SK-N-SH (cell line): Measurements from ENCODE around the gene DOCK3. TPM values are rescaled to one million over a fixed set of nuclear protein-coding genes. Genes with fewer than 3 reads are reported as not detected.

ENCODE experiments used
- CTCF ChIA-PET: fragments of 300-600, 350-600 bp; formaldehyde crosslinking; extraction: SDS; loops from one replicate; lab custom pipeline; 2021; lab: Yijun Ruan, JAX
- POLR2A ChIA-PET: fragments of 350-600 bp; sonication (Branson Sonifier 250); formaldehyde crosslinking; extraction: SDS; loops from one replicate; lab custom pipeline; 2020; ENCODE audit warnings: antibody characterized with exemption, inconsistent platforms; lab: Yijun Ruan, JAX
- DNase-seq: peaks from one replicate; pipeline ENCODE4 v3.0.0; 2012
- H2AFZ ChIP-seq: fragments of 200-600 bp; sonication (generic); 2 replicates; pipeline ENCODE4 v1.8.1; 2016; ENCODE audit warnings: antibody characterized with exemption, mild to moderate bottlenecking, low read depth
- H3F3A ChIP-seq: fragments of 200-600 bp; sonication (generic); replicated peaks from 2 replicates; pipeline ENCODE3; 2016; ENCODE audit warnings: antibody characterized with exemption, mild to moderate bottlenecking; ENCODE audit not compliant: insufficient read depth
- H3K27ac ChIP-seq, 2 experiments: fragments of 200-500 bp in 1 of 2; fragments of 200-600 bp in 1 of 2; sonication (Bioruptor generic) in 1 of 2; sonication (generic), shearing (Covaris generic) in 1 of 2; 2 replicates each; pipeline versions ENCODE4 v1.5.1 to v1.6.1; 2014 to 2016; ENCODE audit warnings: low read depth in 2 of 2, inconsistent platforms in 1 of 2, low read length in 1 of 2, mild to moderate bottlenecking in 1 of 2, mixed read lengths in 1 of 2
- H3K27me3 ChIP-seq: fragments of 200-600 bp; sonication (generic), shearing (Covaris generic); 2 replicates; pipeline ENCODE4 v1.6.1; 2016; ENCODE audit warnings: mixed run types; ENCODE audit not compliant: insufficient read depth
- H3K36me3 ChIP-seq, 2 experiments: fragments of 200-500 bp in 1 of 2; fragments of 200-600 bp in 1 of 2; sonication (Bioruptor generic) in 1 of 2; sonication (generic) in 1 of 2; replicated peaks in 1 of 2; 2 replicates each; pipeline versions ENCODE3 to v1.5.1; 2014 to 2016; ENCODE audit warnings: low read length in 1 of 2, mild to moderate bottlenecking in 1 of 2; ENCODE audit not compliant: insufficient read depth in 2 of 2, control insufficient read depth in 1 of 2
- H3K4me1 ChIP-seq, 2 experiments: fragments of 200-500 bp in 1 of 2; fragments of 200-600 bp in 1 of 2; sonication (Bioruptor generic) in 1 of 2; sonication (generic), shearing (Covaris generic) in 1 of 2; 2 replicates each; pipeline versions ENCODE4 v1.5.1 to v1.6.1; 2014 to 2016; ENCODE audit warnings: low read depth in 1 of 2, low read length in 1 of 2, mixed run types in 1 of 2; ENCODE audit not compliant: insufficient read depth in 2 of 2, control insufficient read depth in 1 of 2
- H3K4me2 ChIP-seq: fragments of 200-600 bp; sonication (generic), shearing (Covaris generic); 2 replicates; pipeline ENCODE4 v1.6.1; 2017; ENCODE audit warnings: mixed run types
- H3K4me3 ChIP-seq, 2 experiments: fragments of 200-500 bp in 1 of 2; fragments of 200-600 bp in 1 of 2; sonication (Bioruptor generic) in 1 of 2; sonication (generic), shearing (Covaris generic) in 1 of 2; 2 replicates each; pipeline versions ENCODE4 v1.5.1 to v1.8.1; 2014 to 2016; ENCODE audit warnings: low read depth in 2 of 2, inconsistent platforms in 1 of 2, low read length in 1 of 2, mild to moderate bottlenecking in 1 of 2, mixed read lengths in 1 of 2, moderate library complexity in 1 of 2
- H3K79me2 ChIP-seq: fragments of 200-600 bp; sonication (generic); 2 replicates; pipeline ENCODE4 v1.8.1; 2017; ENCODE audit warnings: mild to moderate bottlenecking; ENCODE audit not compliant: insufficient read depth
- H3K9ac ChIP-seq: fragments of 200-600 bp; sonication (generic); 2 replicates; pipeline ENCODE4 v1.6.1; 2017; ENCODE audit warnings: mixed run types
- H3K9me2 ChIP-seq: fragments of 200-600 bp; sonication (generic); 2 replicates; pipeline ENCODE4 v1.6.1; 2017; ENCODE audit warnings: mixed run types
- H3K9me3 ChIP-seq: fragments of 200-600 bp; sonication (generic); 2 replicates; pipeline ENCODE4 v1.6.1; 2017; ENCODE audit warnings: mixed run types, mild to moderate bottlenecking, moderate library complexity
- H4K20me1 ChIP-seq: fragments of 200-600 bp; sonication (generic); 2 replicates; pipeline ENCODE4 v1.6.1; 2017; ENCODE audit warnings: mild to moderate bottlenecking, mixed run types; ENCODE audit not compliant: insufficient read depth
- CHD2 ChIP-seq: fragments of 150-350 bp; IDR thresholded peaks from 2 replicates; pipeline ENCODE4 v1.6.1; 2018; ENCODE audit warnings: low read length; ENCODE audit not compliant: partially characterized antibody
- EZH2phosphoT487 ChIP-seq: fragments of 200-600 bp; sonication (generic); IDR thresholded peaks from 2 replicates; pipeline ENCODE4 v1.6.1; 2017; ENCODE audit warnings: low read depth, mixed run types, mild to moderate bottlenecking, antibody characterized with exemption, moderate library complexity, borderline replicate concordance
- FOSL2 ChIP-seq: IDR thresholded peaks from 2 replicates; pipeline ENCODE4 v1.4.0; 2012; ENCODE audit warnings: low read depth, mild to moderate bottlenecking, moderate library complexity, borderline replicate concordance
- FOXM1 ChIP-seq: IDR thresholded peaks from 2 replicates; pipeline ENCODE4 v1.4.0; 2012; ENCODE audit warnings: low read depth, mild to moderate bottlenecking
- GABPA ChIP-seq: IDR thresholded peaks from 2 replicates; pipeline ENCODE4 v1.4.0; 2012; ENCODE audit warnings: low read depth, mild to moderate bottlenecking
- GATA2 ChIP-seq: sonication (generic); formaldehyde crosslinking; IDR thresholded peaks from 2 replicates; pipeline ENCODE4 v1.5.0; 2020; ENCODE audit warnings: mild to moderate bottlenecking, missing genetic modification reagents
- NFIC ChIP-seq: IDR thresholded peaks from 2 replicates; pipeline ENCODE4 v1.4.0; 2012; ENCODE audit warnings: borderline replicate concordance
- NRF1 ChIP-seq: IDR thresholded peaks from 2 replicates; pipeline ENCODE4 v1.6.1; 2012; ENCODE audit warnings: low read depth, mild to moderate bottlenecking, low read length
- POLR2AphosphoS5 ChIP-seq: IDR thresholded peaks from 2 replicates; pipeline ENCODE4 v1.6.1; 2012; ENCODE audit warnings: low read depth, low read length
- RFX5 ChIP-seq: IDR thresholded peaks from 2 replicates; pipeline ENCODE4 v1.6.1; 2012; ENCODE audit warnings: mild to moderate bottlenecking, improper control_type of control experiment, low read length
- RXRA ChIP-seq: IDR thresholded peaks from 2 replicates; pipeline ENCODE4 v1.4.0; 2012; ENCODE audit warnings: low read depth, mild to moderate bottlenecking, borderline replicate concordance
- SIN3A ChIP-seq: IDR thresholded peaks from 2 replicates; pipeline ENCODE4 v1.6.1; 2012; ENCODE audit warnings: low read depth, mild to moderate bottlenecking, low read length, moderate library complexity, borderline replicate concordance
- SMC3 ChIP-seq: IDR thresholded peaks from 2 replicates; pipeline ENCODE4 v1.6.1; 2012; ENCODE audit warnings: low read depth, low read length, improper control_type of control experiment
- TAF1 ChIP-seq: IDR thresholded peaks from 2 replicates; pipeline ENCODE4 v1.6.1; 2012; ENCODE audit warnings: low read depth, mild to moderate bottlenecking, low read length, moderate library complexity, borderline replicate concordance
- YY1 ChIP-seq: IDR thresholded peaks from 2 replicates; pipeline ENCODE4 v1.4.0; 2012; ENCODE audit warnings: low read depth, mild to moderate bottlenecking
- WGBS: methylation state at CpG from one replicate; pipeline ENCODE4 v1.1.6; 2017; ENCODE audit warnings: low lambda C conversion rate; 5-methylcytosine and 5-hydroxymethylcytosine counted together
- polyA plus RNA-seq, 3 experiments: library from polyadenylated mRNA; depleted of rRNA; stranded (reverse); fragments of >200 nt; gene quantifications; 2 replicates each; pipeline ENCODE4 v1.2.3, GENCODE V29; 2012
- TF ChIP-seq, protein P1 (sequence below): IDR thresholded peaks from 2 replicates; pipeline ENCODE4; 2012
- TF ChIP-seq, protein P2 (sequence below): fragments of 200-600 bp; sonication (generic); IDR thresholded peaks from 2 replicates; pipeline ENCODE4 v1.6.1; 2017; ENCODE audit warnings: antibody characterized with exemption, mild to moderate bottlenecking, moderate library complexity
- TF ChIP-seq, protein P3 (sequence below): fragments of 150-350 bp; IDR thresholded peaks from 2 replicates; pipeline ENCODE4 v1.6.1; 2017; ENCODE audit warnings: antibody characterized with exemption, low read length, low read depth, borderline replicate concordance
- TF ChIP-seq, protein P4 (sequence below): IDR thresholded peaks from 2 replicates; pipeline ENCODE4 v1.4.0; 2012; ENCODE audit warnings: low read depth, borderline replicate concordance

DOCK3 gene
- polyA plus RNA-seq, 1 of the 3 experiments (the other 2 are of a cell fraction) = 0.05 TPM

DNA sequence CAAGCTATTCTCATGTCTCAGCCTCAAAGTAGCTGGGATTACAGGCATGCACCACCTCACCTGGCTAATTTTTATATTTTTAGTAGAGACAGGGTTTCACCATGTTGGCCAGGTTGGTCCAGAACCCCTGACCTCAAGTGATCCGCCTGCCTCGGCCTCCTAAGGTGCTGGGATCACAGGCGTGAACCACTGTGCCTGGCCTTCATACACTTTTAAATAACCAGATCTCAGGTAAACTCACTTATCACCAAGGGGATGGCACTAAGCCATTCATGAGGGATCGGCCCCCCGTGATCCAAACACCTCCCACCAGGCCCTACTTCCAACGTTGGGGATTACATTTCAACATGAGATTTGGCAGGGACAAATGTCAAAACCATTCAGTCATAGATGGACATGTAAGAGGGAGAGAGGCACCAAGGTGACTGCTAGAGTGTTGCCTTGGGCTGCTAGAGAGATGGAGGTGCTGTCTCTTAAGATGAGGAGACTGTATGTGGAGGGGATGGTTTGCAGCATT is 13.3 kb upstream of the DOCK3 start:
- no peak overlapping the region for H3K9ac ChIP-seq
- no peaks in the 10 kb centered on the region for H3K36me3 ChIP-seq
- H3K9me3 ChIP-seq = no peaks in the 10 kb centered on the region
- no peaks in the 10 kb centered on the region for H3K79me2 ChIP-seq
- H2AFZ ChIP-seq = no peak overlapping the region
- H3F3A ChIP-seq = no peaks in the 10 kb centered on the region
- H3K9me2 ChIP-seq = no peaks in the 10 kb centered on the region
- peaks cover 0 to 5% of the 10 kb centered on the region in 2 experiments; a peak in 1 of 4 replicates for H3K4me1 ChIP-seq
- DNase-seq = no peak
- H3K4me2 ChIP-seq = no peak overlapping the region
- POLR2A ChIA-PET = no interaction called here
- H3K27ac ChIP-seq = no peak overlapping the region
- no peak overlapping the region for H3K4me3 ChIP-seq
- no peaks in the 10 kb centered on the region; the same call in 1 of the 2 replicates for H3K27me3 ChIP-seq
- TF ChIP-seq, protein P1, sequence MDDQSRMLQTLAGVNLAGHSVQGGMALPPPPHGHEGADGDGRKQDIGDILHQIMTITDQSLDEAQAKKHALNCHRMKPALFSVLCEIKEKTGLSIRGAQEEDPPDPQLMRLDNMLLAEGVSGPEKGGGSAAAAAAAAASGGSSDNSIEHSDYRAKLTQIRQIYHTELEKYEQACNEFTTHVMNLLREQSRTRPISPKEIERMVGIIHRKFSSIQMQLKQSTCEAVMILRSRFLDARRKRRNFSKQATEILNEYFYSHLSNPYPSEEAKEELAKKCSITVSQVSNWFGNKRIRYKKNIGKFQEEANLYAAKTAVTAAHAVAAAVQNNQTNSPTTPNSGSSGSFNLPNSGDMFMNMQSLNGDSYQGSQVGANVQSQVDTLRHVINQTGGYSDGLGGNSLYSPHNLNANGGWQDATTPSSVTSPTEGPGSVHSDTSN = no peak
- TF ChIP-seq SIN3A = no peak
- TF ChIP-seq, protein P2, sequence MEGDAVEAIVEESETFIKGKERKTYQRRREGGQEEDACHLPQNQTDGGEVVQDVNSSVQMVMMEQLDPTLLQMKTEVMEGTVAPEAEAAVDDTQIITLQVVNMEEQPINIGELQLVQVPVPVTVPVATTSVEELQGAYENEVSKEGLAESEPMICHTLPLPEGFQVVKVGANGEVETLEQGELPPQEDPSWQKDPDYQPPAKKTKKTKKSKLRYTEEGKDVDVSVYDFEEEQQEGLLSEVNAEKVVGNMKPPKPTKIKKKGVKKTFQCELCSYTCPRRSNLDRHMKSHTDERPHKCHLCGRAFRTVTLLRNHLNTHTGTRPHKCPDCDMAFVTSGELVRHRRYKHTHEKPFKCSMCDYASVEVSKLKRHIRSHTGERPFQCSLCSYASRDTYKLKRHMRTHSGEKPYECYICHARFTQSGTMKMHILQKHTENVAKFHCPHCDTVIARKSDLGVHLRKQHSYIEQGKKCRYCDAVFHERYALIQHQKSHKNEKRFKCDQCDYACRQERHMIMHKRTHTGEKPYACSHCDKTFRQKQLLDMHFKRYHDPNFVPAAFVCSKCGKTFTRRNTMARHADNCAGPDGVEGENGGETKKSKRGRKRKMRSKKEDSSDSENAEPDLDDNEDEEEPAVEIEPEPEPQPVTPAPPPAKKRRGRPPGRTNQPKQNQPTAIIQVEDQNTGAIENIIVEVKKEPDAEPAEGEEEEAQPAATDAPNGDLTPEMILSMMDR = no peak
- no peak for TF ChIP-seq FOSL2
- no peak for TF ChIP-seq EZH2phosphoT487
- TF ChIP-seq TAF1 = no peak
- TF ChIP-seq NRF1 = no peak
- TF ChIP-seq RXRA = no peak
- TF ChIP-seq CHD2 = no peak
- TF ChIP-seq FOXM1 = no peak
- TF ChIP-seq SMC3 = no peak
- TF ChIP-seq NFIC = no peak
- CTCF ChIA-PET = interaction anchor here (0.6 to 1.6 kb wide), 3 partner anchors 8 to 308 kb away, joined by 3 to 6 read pairs (median 4); no protein-coding TSS in a partner anchor
- 40% methylated on average over 5 of the region's 6 CpGs for WGBS
- no peaks in the 10 kb centered on the region for H4K20me1 ChIP-seq

DNA sequence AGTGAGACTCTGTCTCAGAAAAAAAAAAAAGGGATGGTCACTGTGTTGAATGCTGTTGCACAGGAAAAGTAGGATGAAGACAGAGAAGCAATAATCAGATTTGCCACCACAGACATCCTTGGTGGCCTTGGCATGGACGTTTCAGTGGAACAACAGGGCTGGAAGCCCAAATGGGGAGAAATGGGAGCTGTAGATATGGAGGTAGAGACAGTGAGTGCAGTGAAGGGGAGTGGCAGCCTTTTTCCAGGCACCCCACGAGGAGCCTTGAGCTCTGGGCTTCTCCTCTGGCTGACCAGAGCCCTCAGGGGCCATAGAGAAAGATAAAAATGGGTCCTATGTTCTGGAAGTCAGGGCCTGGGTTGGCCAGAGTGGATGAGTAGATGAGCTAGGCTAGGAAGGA is 12.3 kb upstream of the DOCK3 start:
- H3K36me3 ChIP-seq = no peaks in the 10 kb centered on the region
- ChIA-PET CTCF (interaction anchor here (0.9 to 1.6 kb wide), 3 partner anchors 9 to 13 kb away, joined by 3 to 6 read pairs (median 3); no protein-coding TSS in a partner anchor), POLR2A (no interaction called here)
- H3F3A ChIP-seq = no peaks in the 10 kb centered on the region
- H3K9me3 ChIP-seq = no peaks in the 10 kb centered on the region
- H3K4me1 ChIP-seq = no peaks in the 10 kb centered on the region
- no peak overlapping the region for H3K27ac ChIP-seq
- no peaks in the 10 kb centered on the region; the same call in 1 of the 2 replicates for H3K27me3 ChIP-seq
- no peaks in the 10 kb centered on the region for H3K9me2 ChIP-seq
- no peaks in the 10 kb centered on the region for H4K20me1 ChIP-seq
- H3K4me2 ChIP-seq = no peak overlapping the region
- H3K79me2 ChIP-seq = no peaks in the 10 kb centered on the region
- 32% methylated on average over 2 of the region's 2 CpGs for WGBS
- no peak overlapping the region for H3K9ac ChIP-seq
- H3K4me3 ChIP-seq = no peak overlapping the region
- TF ChIP-seq GABPA (no peak), POLR2AphosphoS5 (no peak), YY1 (no peak), GATA2 (CRISPR knock-in tag) (no peak), SMC3 (no peak), NRF1 (no peak), RFX5 (no peak)
- TF ChIP-seq, protein P3, sequence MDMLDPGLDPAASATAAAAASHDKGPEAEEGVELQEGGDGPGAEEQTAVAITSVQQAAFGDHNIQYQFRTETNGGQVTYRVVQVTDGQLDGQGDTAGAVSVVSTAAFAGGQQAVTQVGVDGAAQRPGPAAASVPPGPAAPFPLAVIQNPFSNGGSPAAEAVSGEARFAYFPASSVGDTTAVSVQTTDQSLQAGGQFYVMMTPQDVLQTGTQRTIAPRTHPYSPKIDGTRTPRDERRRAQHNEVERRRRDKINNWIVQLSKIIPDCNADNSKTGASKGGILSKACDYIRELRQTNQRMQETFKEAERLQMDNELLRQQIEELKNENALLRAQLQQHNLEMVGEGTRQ = no peak
- TF ChIP-seq, protein P1 = no peak
- TF ChIP-seq, protein P4, sequence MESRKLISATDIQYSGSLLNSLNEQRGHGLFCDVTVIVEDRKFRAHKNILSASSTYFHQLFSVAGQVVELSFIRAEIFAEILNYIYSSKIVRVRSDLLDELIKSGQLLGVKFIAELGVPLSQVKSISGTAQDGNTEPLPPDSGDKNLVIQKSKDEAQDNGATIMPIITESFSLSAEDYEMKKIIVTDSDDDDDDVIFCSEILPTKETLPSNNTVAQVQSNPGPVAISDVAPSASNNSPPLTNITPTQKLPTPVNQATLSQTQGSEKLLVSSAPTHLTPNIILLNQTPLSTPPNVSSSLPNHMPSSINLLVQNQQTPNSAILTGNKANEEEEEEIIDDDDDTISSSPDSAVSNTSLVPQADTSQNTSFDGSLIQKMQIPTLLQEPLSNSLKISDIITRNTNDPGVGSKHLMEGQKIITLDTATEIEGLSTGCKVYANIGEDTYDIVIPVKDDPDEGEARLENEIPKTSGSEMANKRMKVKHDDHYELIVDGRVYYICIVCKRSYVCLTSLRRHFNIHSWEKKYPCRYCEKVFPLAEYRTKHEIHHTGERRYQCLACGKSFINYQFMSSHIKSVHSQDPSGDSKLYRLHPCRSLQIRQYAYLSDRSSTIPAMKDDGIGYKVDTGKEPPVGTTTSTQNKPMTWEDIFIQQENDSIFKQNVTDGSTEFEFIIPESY = no peak
- no peak for DNase-seq
- H2AFZ ChIP-seq = no peak overlapping the region
